OCI-M2 (cell line): ENCODE results near the gene FLACC1.
"Not testable (repeated sequence)": the region's sequence is repeated elsewhere in the genome, so short reads cannot be mapped to it uniquely, and the experiment has no call there.

Experiments used
- DNase-seq: peaks from one replicate; lab custom pipeline; 2025; ENCODE audit not compliant: unreplicated experiment; lab: John Stamatoyannopoulos, UW

The FLACC1 gene, protein sequence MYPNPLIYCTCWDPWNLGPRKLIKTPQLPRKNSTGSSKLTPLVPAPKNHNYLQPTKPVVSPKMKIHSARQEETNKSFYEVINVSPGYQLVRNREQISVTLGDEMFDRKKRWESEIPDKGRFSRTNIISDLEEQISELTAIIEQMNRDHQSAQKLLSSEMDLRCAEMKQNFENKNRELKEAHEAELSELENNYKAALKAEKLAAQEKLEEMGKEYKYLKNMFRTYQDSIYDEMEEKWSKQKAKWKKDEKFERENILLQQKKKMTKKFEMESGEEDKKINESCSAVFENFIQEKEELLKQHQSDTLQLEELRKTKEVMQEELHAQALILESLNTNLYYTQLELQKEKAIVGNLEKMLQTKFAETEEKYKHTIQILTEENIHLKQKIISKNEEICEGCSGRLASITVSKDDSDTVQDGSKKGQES

DNA sequence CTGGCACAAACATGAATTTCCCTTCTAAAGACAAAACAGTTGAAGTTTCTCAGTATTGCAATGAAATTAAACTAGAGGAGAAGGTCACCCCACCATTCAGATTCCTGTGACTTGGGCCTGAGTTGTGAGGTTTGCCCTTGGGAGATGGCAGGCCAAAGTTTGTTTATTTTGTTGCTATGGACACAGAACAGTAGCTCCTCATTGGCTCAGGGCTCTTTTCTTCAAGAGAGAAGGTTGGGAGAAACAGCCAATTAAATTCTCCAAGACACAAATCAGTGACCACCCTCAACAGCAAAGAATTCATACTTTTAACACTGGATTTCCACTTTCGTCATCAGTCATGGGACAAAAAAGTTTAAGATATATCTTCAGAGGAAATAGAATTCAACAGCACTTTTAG lies at the start of gene FLACC1:
Gene FLACC1, minus strand, starts transcription at position 125 of the 400 bp plus-strand sequence. CDS start 5,941 bp downstream, outside the sequence.
- DNase-seq, result no peak

DNA sequence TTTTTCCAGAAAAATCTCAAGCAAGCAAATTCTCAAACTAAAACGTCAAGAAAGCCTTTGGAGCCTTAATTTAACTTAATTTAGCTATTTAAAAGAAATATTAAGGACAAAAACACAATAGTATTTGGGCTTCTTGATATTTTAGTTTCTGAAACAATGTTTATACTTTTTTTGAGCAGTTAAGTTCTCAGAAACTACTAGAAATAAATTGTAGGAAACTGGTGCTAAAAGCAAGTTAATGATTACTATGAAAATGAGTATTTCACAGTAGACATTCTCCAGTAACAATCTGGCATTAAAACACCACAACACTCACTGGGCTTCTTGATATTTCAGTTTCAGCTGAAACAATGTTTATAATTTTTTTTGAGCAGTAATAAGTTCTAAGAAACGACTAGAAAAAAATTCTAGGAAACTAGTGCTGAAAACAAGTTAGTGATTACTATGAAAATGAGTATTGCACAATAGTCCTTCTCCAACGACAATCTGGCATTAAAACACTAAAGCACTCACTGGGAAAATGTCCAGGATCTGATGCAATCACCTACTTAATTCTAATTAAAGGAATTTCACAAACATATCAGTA lies 49.0 kb upstream of the FLACC1 start:
- no peak for DNase-seq

DNA sequence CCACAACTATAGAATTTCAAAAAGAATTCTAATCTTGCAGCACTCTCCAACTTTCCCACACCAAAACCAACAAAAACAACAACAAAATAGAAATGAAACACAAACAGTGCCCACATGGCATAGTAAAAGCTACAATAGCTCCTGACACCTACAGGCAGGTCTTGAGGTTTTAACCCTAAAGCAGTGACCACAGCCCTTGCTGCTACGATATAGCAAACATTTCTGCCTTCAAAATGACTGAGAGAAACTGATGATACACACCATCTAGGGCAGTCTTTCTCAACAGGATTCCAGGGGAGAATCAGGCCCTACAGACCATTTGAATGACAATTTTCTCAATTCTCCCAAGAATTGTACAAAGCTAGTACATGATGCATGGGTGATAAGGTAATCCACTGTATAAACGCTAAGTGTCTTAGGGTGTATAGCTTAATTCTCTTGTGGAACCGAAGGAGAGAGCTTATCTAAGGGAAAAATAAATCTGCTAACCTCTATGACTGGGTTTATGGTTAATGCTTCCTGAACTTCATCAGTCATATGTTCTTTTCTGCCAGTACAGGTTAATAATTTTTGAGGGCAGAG lies 47.6 kb upstream of the FLACC1 start:
- no peak for DNase-seq

DNA sequence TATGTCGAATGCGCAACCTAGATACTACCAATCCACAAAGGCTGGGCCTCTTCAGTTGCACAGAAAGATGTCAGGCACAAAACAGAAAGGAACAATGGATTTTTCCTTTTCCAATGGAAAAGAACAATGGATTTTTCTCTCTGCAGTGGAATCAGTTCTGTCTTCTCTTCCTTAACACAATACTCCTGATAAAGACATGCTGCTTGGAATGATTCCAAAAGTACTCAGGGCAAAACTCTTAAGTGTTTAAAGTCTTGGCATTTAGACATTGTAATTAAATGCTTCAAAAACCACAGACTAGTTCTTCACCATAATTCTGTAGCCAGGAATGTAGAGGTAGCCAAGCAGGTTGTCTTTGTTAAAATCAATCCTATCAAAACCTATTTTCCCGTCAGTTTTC lies 46.7 kb upstream of the FLACC1 start:
- DNase-seq, result no peak

DNA sequence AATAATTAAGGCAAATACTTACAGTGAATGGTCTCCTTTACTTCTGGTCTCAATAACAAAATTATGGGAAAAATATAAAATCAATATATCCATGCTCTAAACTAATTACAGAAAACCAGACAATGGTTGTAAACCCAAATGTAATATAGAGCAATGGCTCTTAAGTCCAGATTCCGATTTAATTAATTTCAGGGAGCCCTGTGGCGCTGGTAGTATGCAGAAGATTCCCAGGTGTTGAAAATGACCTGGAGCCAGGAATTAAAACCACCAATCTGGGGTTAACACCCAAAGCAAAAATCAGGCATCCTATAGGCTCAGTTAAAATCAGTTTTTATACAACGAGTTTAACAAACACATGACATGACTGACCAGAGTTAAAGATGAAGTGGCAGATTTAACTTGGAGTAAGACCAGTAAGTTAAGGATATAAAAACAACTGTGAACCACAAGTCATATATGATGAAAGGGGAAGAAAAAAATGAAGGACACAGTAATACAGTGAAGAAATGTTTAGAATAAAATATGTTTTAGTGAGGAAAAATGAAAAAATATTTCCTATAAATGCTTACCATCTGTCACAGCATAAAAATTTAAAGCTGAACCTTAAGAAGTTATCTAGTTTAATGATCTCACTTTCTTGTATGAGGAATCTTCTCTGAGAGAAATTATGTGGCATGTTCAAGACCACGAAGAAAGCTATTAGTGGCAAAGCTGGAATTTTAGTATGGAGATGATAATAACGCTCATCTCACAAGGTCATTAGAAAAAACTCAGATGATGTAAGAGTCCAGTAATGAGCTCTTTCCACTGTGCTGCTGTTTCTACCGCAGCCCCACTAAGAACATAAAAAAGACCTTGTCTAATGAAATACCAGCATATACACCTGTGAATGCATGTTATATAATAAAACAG lies 45.8 kb upstream of the FLACC1 start:
- DNase-seq, result no peak

DNA sequence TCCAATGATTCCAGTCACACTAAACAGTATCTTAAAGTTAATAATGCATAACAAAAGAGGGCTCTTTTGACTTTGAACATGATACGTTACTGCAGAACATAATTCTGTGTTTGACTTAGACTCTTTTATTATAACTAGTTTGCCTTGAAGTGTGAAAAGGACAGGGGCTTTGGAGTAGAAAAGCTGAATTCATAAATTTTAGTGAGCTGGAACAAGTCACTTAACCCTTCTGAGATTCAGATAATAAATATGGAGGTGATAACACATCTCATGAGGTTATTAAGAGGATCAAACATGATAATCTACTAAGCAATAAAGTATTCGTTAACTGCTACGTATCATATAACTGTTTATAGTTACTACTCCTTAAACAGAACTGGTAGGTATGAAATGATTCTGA lies 44.7 kb upstream of the FLACC1 start:
- DNase-seq, result no peak

DNA sequence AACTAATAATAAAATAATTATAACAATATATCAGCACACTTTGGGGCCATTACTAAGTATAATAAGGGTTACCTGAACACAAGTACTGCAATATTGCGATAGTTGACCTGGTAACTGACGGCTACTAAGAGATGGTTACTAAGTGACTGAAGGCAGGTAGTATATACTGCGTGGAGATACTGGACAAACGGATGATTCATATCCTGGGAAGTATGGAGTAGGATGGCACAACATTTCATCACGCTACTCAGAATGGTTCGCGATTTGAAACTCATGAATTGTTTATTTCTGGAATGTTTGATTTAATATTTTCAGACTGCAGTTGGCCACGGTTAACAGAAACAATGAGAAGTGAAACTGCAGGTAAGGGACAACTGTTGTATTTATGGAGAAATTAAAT lies 39.5 kb upstream of the FLACC1 start:
- DNase-seq, result no peak

DNA sequence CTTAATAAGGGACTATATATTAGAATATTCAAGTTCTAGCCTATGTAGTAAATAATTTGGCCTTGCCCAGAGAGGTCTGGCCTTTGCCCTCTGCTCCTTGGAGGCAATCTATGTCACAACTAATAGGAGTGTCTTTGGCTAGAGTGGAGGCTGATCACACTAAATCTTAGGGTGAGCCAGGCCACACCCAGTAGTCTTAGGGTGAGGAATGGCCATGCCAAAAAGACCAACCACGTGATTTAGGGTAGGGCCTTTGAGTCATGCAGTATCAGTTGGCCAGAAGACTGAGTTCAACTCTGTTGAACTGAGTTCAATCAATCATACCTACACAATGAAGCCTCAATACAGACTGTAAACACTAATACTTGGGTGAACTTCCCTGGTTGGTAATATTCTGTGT lies 26.0 kb upstream of the FLACC1 start:
- DNase-seq, result no peak

DNA sequence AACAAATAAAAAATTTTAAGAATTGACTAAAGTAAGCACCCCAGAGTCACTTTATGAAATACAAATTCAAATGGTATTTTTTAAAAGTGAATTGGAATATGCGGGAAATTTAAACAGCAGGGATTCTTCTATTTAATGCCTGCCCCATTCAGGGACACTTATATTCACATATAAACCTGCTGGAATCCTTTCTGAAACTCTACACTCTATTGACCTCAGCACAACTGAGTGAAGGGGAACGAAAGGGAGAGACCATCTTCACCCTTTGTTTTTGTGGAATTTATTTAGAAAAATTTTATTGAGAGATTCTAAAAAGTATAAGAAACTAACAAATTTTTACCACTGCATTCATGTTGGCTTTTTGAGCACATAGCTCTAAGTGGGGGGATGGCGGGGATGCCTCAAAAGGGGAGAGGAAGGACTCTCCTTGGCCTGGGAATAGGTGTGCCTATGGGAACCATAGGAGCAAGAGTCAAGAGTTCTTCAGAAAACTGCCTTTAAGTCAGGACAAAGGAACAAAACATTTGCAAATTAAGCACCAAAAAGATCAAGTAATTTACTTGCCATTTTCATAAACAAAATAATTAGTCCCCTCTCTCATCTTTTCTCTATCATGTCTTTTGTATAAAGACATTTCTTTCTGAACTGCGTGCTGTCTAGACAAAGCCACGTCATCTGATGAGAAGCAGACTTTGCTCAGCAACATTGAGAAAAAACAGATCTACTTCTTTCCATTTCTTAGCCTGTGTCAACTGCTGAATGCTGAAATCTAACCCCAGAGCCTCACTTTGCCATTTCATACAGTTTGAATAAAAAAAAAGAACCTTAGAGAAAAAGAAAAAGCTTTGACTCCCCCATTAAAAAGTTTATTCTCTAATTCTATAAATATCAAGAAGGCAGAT lies 21.6 kb upstream of the FLACC1 start:
- no peak for DNase-seq

DNA sequence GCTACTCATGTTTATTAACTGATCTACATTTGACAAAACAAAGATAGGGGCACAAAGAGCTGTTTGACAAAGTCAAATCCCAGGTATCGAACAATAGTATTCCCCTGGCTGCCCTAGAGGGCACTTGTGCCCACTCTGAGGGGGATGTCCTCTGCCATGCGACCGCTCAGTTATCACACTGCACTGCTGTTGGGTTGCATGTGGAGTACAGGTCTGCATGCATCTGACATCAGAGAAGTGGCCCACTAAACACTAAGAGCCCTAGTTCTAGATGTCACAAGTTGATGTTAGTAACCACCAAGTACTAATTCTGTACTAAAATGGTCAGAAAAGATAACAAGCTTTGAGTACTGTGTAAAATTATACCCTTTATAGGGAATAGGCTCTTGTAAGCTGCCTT lies 20.1 kb upstream of the FLACC1 start:
- no peak for DNase-seq

DNA sequence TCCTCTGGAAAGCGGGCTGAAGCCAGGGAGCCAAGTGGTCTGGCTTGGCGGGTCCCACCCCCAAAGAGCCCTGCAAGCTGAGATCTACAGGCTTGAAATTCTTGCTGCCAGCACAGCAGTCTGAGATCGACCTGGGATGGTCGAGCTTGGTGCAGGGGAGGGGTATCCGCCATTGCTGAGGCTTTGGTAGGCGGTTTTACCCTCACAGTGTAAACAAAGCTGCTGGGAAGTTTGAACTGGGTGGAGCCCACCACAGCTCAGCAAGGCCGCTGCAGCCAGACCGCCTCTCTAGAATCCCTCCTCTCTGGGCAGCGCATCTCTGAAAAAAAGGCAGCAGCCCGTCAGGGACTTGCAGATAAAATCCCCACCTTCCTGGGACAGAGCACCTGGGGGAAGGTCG lies 12.6 kb upstream of the FLACC1 start:
- DNase-seq, result no peak

DNA sequence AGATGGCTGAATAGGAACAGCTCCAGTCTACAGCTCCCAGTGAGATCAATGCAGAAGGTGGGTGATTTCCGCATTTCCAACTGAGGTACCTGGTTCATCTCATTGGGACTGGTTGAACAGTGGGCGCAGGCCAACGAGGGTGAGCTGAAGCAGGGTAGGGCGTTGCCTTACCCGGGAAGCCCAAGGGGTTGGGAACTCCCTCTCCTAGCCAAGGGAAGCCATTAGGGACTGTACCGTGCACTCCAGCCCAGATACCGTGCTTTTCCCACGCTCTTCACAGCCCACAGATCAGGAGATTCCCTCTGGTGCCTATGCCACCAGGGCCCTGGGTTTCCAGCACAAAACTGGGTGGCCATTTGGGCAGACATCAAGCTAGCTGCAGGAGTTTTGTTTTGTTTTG lies 12.2 kb upstream of the FLACC1 start:
- not testable (repeated sequence) for DNase-seq

DNA sequence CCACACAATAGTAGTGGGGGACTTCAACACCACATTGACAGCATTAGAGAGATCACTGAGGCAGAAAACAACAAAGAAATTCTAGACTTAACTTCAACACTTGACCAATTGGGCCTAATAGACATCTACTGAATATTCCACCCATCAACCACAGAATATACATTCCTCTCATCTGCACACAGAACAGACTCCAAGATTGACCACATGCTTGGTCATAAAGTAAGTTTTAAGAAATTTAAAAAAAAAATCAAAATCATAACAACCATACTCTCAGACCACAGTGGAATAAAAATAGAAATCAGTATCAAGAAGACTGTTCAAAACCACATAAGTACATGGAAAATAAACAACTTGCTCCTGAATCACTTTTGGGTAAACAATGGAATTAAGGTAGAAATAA lies 9.0 kb upstream of the FLACC1 start:
- DNase-seq, result no peak

DNA sequence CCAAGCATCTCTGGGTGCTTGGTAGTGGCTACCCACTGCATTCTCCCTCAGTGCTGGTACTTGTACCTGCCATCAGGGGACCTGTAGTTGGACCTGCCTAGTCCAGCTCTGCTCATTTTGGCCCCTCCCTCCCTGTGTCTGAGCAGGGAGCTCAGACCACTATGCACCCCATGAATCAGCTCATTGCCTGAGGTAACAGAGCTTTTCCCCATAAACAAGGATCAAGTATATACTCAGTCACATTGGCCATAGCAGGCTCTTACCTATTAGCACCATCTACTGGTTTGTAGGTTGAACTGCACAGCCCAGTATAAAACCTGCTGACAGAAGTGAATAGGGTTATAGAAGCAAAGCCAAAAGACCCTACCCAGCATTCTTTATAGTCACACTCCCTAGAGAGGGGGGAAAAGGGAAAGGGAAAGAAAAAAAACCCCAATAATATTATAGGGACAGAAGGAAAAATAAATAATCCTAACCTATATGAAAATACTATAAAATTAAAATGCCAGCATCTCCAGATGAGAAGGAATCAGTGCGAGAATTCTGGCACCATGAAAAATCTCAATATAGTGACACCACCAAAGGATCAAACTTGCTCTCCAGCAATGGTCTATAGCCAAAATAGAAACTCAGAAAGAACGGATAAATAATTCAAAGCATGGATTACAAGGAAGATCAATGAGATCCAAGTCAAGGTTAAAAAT lies 6.9 kb upstream of the FLACC1 start:
- DNase-seq, result no peak

DNA sequence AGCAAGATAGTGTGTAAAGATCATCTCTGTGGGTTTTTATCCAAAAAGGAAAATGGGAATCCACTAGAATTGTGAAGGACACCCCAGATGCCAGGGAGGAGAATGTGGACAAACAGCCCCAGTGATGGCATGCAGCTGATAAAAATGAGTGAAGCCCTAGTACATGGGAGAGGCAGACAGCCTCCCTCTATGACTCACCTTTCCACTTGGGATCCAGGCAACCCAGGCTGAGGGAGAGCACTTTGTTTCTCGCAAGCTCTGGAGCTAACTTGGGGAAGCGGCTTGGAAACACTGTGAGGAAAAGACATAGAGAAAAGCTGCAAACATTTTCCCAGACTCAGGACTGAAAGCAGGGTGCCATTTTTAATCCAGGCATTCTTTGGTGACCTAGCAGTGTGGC lies 5.3 kb upstream of the FLACC1 start:
- DNase-seq, result no peak

DNA sequence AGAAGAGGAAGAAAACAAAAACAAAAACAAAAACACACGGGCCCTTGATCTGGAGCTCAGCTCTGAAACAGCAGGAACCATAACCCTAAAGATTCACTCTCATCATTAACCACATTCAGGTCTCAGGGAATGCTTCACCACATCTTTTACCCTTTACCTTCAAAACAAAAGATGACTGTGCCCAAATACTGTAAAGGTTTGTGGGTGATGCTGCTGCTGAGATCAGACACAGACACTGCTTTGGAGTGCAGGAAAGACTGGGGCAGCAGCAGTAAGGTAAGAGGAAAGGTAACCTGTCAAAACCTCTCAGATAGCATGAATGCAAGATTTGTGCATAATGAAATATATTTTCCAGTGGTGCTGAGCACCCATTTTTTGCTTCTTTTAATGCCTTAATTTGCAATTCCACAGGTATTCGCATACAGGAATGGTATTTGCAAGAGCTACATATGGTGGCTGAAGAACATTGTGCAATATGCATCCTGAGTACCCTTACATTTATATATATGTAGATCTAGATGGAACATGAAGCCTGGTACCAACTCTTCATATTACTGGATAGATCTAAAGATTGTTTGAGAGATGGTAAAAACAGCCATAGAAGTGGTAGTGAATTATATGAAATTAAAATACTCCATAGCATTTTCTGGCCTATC lies 4.1 kb upstream of the FLACC1 start:
- DNase-seq, result no peak

DNA sequence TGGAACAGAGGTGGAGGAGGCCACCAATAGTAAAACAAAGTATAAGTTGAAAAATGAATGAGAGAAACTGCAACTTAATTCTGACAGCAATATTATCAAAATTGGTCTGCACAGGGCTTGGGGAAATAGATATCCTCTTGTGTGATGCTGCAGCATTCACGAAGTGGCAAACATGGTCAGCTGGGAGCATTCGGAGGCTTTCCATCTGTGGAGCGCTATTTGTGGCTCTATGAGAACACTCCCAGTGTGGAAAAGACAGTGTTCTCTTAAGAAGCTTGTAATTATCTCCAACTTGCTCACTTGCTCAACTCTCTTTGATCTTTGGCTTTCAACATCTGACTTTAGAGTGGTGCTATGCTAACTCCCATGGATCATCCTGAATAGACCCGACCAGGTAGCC lies 3.1 kb upstream of the FLACC1 start:
- no peak for DNase-seq

DNA sequence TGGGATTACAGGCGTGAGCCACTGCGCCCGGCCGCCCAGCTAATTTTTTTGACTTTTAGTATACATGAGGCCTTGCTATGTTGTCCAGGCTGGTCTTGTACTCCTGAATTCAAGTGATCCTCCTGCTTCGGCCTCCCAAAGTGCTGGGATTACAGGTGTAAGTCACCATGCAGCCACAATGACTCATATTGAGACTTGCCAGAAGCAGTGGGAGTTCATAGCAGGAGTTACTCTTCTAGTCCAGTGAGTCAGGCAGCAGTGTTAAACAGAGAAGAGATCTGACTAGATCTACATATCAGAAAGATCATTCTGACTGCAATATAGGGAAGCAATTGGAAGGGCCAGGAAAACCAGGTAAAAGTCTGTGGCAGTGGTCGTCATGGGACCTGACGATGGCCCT lies 1.5 kb upstream of the FLACC1 start:
- DNase-seq, result no peak

DNA sequence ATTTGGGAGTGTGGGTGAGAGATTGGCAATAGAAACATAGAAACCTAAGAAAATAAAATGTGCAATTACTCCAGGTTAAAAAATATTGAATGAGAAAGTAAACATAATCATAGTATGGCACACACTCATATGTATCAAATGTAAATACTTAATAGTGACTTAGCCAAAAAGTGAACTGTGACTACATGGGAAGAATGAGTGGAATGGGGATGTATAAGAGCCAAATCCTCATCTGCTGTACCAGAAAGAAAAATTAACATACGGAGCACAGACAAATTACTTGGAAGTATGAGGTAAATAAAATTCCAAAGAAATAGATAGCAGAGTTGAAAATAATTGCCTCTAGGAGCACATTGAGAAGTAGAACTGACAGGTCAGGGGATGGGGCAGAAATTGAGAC lies 4.0 kb downstream of the FLACC1 start:
- no peak for DNase-seq
